GM06990 (cell line): ENCODE measurements around the gene NFIL3.
A peak's percentile ranks its signal among the peaks of the same experiment; 100 is the strongest.

Experiments
- DNase-seq: peaks from one replicate; pipeline ENCODE4 v3.0.0-alpha.2; 2011; ENCODE audit not compliant: insufficient read length; ENCODE audit errors: extremely low read depth
- H3K27me3 ChIP-seq: replicated peaks from 2 replicates; pipeline ENCODE4 v1.6.0; 2011; ENCODE audit warnings: low read length; ENCODE audit not compliant: control insufficient read depth, insufficient read depth
- H3K36me3 ChIP-seq: 2 replicates; pipeline ENCODE4 v1.5.1; 2011; ENCODE audit warnings: low read length; ENCODE audit not compliant: control insufficient read depth, insufficient read depth
- H3K4me3 ChIP-seq: replicated peaks from 2 replicates; pipeline ENCODE4 v1.5.1; 2011; ENCODE audit warnings: low read depth, mild to moderate bottlenecking, control low read depth, low read length
- CTCF ChIP-seq: IDR thresholded peaks from 2 replicates; pipeline ENCODE4 v1.5.1; 2011; ENCODE audit warnings: low read length, control low read depth, mild to moderate bottlenecking, inconsistent platforms; ENCODE audit not compliant: insufficient read depth, poor library complexity, severe bottlenecking

The NFIL3 gene

GRCh38 chr9:91421128-91421765, 2.4 kb downstream of the NFIL3 start:
- TF ChIP-seq CTCF = peak; percentile 37
- Histone ChIP-seq H3K4me3 (no peak overlapping the region; the same call in 1 of the 2 replicates), H3K36me3 (no peaks in the 10 kb centered on the region), H3K27me3 (peaks cover 2% of the 10 kb centered on the region)
- DNase-seq = no peak

GRCh38 chr9:91420501-91421127, 3.0 kb downstream of the NFIL3 start:
- TF ChIP-seq CTCF = no peak
- peaks cover 2% of the 10 kb centered on the region for H3K27me3 ChIP-seq
- DNase-seq = no peak
- H3K36me3 ChIP-seq = no peaks in the 10 kb centered on the region
- no peak overlapping the region for H3K4me3 ChIP-seq

GRCh38 chr9:91419222-91420191, 4.1 kb downstream of the NFIL3 start:
- no peak for DNase-seq

GRCh38 chr9:91418215-91418610, 5.4 kb downstream of the NFIL3 start:
- Histone ChIP-seq H3K27me3 (no peaks in the 10 kb centered on the region), H3K4me3 (no peak overlapping the region), H3K36me3 (no peaks in the 10 kb centered on the region)
- no peak for TF ChIP-seq CTCF
- DNase-seq = no peak

More at GRCh38 chr9:91419222-91420191, 4.1 kb downstream of the NFIL3 start:
- H3K4me3 ChIP-seq = no peak overlapping the region
- H3K27me3 ChIP-seq = no peaks in the 10 kb centered on the region
- no peak for TF ChIP-seq CTCF
- no peaks in the 10 kb centered on the region for H3K36me3 ChIP-seq

- DNase-seq = no peak
- H3K27me3 ChIP-seq = no peaks in the 10 kb centered on the region
- no peak overlapping the region for H3K4me3 ChIP-seq
- no peaks in the 10 kb centered on the region for H3K36me3 ChIP-seq
- TF ChIP-seq CTCF = no peak
Measured at GRCh38 chr9:91417602-91418214, 5.9 kb downstream of the NFIL3 start.
